Amniotic epithelial cell (primary cell): ENCODE data around the gene HERC6.
"Not testable (repeated sequence)": the region's sequence is repeated elsewhere in the genome, so short reads cannot be mapped to it uniquely, and the experiment has no call there.

Experiments used
- DNase-seq: peaks from one replicate; pipeline ENCODE4 v3.0.0-alpha.2; 2010; ENCODE audit warnings: low read depth

The HERC6 gene

DNA sequence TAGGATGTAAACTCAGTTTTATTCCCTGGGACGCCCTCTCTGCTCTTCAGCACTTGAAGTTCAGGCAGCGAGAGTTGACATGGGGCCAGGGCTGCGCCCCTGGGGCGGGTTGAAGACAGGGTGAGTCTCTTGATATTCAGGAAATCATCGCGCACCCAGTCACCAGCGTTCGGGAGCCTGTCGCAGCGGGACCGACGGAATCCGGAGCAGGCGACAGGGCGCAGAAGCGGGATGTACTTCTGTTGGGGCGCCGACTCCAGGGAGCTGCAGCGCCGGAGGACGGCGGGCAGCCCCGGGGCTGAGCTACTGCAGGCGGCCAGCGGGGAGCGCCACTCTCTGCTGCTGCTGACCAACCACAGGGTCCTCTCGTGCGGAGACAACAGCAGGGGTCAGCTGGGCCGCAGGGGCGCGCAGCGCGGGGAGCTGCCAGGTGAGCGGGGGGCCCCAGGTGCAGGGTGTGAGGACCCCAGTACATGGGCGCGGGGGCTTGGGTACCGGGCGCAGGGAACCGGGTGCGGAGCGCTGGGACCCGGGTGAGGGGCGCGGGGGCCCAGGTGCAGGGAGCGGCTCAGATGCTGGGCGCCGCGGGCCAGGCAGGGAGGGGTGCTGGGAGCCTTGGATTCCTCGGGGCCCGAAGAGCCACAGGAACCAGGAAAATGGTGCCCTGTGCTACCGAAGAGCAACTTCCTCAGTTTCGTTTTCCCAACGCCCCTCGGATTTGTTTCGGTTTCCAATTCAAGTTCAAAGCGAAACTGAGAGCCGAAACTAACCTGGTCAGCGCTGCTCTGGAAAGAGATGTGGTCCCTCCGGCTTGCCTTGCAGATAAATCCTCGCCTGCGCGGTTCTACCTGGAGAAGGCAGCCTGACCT lies at the start of gene HERC6:
Gene HERC6 (plus strand): TSS at position 162 of the 869 bp plus-strand sequence. CDS start 70 bp downstream, at position 232.
- DNase-seq, result peak; percentile 85

DNA sequence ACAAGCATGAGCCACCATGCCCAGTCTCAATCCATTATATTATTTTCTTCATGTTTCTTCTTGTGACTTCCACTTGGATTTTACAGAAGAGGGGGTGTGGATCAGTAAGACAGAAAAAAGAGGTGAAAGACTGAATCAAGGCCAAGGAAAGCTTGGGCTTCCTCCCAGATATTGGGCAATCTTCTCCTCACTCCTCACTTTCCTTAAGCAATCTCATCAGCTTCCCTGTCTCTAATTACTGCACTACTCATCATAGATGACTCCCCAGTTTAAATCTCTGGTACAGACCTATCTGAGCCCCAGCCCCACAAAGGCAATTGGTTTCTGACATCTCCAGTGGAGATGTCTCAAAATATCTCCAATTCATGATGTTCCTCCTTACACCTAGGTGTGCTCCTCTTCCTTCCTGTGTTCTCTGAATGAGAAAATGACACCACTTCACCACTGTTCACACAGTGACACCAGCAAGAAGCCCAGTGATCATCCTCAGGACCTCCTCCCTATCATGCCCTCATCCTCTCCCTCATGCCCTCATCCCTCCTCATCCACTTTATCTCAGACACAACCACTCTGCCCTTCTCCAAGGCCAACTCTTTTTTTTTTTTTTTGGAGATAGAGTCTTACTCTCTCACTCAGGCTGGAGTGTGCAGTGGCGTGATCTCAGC lies 44.8 kb upstream of the HERC6 start:
- DNase-seq, result peak; percentile 92

DNA sequence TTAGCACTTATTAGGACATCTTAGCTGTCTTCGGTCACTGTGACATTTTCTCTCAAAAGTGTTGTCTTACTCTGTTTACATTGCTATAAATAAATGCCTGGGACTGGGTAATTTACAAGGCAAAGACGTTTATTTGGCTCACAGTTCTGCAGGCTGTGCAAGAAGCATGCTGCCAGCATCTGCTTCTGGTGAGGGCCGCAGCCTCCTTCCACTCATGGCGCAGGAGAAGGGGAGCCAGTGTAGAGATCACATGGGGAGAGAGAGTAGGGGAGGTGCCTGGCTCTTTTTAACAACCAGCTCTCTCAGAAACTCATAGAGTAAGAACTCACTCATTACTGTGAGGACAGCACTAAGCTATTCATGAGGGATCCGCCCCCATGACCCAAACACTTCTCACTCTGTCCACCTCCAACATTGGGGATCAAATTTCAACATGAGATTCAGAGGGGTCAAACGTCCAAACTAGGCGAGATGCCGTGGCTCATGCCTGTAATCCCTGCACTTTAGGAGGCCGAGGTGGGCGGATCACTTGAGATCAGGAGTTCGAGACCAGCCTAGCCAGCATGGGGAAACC lies 43.5 kb upstream of the HERC6 start:
- DNase-seq, result peak; percentile 31

DNA sequence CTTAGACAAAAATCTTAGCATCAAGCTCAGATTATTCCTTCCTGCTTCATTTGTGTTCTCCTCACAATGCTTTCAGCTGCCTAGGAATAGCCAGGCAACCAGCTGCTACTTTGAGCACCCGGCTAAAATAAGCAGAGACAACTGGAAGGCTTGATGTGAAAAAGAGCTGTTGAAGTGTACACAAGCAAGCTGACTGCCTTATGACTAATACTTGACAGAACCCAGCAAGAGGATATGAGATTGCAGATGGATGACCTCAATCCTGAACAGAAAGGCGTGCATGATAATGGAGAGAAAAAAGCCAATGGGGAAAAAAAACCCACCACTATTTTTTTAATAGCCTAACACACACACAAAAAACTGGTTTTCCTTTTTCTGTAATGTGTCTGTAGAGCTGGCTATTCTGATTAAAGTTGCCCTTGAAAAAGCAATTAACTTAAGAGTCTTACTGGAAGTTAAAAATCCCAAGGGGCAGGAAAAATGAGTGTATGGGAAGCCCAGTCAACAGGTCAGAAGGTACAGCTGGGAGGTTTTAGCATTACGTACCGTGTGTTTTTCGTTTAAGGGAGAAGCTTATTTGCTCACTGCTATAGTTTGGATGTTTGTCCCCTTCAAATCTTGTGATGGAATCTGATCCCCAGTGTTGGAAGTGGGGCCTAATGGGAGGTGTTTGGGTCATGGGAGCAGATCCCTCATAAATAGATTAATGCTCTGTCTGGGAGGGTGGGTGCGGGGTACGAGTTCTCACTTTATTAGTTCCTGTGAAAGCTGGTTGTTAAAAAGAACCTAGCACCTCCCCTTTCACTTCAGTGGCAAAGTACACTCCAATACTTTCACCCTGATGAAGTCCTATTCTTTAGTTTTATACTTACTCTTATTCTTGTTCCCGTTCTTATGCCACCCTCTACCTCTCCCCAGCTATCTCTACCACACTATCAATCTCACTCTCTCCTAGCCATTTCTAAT lies 37.1 kb upstream of the HERC6 start:
- DNase-seq, result peak; percentile 95

DNA sequence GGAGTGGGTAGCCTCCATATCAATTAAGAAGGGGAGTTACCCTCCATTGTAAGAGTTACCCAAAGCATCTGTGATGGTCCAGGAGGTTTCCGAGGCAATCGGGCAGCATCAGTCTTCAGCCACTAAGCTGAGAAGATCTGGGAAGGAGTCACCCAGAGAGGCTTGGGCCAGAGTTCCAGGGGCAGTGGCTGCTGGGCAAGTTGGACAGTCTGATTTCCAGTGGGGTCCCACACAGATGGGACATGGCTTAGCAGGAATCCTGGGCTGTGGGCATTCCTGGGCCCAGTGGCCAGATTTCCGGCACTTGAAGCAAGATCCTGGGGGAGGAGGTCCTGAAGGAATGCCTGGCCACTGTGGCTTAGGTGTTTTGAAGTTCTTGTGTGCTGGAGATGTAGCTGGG lies 31.8 kb upstream of the HERC6 start:
- DNase-seq, result not testable (repeated sequence)

DNA sequence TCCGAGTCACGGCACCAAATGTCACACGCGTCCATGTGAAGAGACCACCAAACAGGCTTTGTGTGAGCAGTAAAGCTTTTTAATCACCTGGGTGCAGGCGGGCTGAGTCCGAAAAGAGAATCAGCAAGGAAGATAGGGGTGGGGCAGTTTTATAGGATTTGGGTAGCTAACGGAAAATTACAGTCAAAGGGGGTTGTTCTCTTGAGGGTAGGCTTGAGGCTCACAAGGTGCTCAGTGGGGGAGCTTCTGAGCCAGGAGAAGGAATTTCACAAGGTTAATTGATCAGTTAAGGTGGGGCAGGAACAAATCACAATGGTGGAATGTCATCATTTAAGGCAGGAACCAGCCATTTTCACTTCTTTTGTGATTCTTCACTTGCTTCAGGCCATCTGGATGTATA lies 29.9 kb upstream of the HERC6 start:
- not testable (repeated sequence) for DNase-seq

DNA sequence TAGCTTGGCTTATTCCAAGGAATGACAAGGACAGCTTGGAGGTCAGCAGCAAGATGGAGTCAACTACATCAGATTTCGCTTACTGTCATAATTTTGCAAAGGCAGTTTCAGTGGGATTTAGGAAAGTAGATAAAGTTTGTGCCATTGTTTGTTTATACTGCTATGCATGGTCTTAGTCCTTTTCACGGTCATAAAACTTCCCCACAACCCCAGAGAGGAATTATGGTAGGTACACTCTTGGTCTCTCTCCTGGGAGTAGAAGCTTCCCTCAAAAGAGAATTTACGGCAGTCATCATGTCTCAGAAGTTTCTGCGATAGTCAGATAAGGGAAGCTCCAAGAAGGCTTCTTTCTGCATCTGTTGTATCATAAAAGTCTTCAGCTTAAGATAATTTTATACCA lies 27.9 kb upstream of the HERC6 start:
- no peak for DNase-seq

DNA sequence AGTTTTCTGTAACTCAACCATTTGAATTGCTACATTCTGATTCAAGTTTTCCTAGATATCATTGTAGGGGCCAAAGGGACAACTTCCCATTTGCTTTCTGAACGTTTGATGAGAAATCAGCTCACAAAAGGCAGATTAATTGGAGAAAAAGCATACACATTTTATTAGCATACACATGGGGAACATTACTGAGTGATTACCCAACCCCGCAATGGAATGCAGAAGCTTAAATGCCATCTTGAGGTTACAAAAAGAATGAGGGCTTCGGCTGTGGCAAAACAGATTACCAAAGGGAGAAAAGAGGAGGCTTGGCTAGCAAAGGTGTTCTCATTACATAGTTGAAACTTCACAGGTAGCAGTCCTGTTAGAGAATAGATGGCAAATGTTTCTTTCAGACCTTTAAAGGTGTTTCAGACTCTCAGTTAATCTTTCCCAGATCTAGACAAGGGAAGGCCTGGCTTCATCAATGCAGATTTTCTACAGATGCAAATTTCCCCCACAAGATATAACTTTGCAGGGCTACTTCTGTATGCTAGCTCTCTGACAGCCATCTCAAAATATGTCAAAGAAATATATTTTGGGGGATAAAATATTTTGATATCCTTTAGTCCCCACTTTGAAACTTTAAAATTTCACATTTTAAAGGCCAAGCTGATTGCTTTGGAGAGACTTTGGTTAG lies 26.5 kb upstream of the HERC6 start:
- DNase-seq, result peak; percentile 86

DNA sequence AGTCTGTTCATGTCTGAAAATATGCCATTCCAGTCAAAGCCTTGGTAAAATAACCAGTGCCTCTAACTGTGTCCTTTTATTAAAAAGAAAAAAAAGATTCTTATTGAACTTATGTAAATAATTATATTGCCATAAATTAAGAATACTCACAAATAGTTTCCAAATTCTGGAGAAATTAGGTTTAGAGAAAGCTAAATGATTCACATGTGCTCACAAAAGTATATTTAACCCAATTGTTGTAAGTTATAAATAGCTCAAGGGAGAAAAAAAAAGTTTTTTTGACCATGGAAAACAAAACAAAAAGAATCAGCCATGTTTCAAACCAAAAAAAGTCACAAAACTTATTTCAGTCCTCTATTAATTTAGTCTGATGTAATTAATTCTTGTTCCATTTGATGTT lies 25.3 kb upstream of the HERC6 start:
- DNase-seq, result no peak

DNA sequence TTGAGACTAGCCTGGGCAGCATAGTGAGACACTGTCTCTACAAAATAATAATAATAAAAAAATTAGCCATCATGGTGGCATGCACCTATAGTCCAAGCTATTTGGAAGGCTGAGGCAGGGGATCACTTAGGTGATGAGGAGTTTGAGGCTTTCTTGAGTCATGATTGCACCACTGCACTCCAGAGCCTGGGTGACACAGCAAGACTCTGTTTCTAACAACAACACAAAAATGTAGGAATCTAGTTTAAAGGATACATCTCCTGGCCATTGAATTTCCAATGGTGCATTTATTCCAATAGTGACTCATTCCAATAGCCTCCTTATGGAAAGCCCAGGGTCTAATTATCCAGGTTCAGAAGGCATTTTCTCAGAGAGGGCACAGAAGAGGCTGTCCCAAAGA lies 21.9 kb upstream of the HERC6 start:
- peak; percentile 20 for DNase-seq

DNA sequence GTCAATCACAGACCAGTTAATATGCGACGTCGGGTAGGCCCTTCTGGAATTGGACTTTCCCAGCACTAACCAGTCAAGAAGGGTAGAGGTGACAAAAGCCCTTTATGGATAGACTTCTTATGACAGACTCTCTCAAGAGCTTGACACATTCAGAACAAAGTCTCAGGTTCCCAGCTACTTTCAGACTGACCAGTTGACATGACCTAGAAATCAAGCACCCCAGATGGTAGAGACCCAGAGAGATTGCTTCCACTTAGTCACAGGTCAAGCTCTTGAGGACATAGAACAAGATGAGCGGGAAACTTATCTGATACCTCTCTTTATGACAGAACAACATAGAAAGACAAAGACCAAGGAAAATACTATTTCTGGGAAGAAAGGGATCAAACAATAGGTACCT lies 21.4 kb upstream of the HERC6 start:
- DNase-seq, result no peak

DNA sequence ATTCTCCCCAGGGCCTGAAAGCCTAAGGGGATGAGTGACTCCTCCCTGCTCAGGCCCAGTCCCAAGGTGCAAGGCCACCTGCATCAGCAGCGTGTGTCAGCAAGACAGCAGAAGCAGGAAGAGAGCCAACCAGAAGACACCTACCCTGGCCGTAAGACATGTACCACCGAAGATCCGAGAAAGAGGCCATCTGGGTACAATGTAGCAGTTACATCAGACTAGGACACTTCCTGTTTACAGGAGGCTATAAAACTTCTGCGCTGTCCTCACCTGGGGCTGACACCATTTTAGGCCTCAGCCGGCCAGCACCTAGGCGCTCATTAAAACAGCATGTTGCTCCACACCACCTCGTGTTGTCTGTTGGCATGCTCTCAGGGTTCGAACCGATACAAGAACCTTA lies 19.1 kb upstream of the HERC6 start:
- DNase-seq, result no peak

DNA sequence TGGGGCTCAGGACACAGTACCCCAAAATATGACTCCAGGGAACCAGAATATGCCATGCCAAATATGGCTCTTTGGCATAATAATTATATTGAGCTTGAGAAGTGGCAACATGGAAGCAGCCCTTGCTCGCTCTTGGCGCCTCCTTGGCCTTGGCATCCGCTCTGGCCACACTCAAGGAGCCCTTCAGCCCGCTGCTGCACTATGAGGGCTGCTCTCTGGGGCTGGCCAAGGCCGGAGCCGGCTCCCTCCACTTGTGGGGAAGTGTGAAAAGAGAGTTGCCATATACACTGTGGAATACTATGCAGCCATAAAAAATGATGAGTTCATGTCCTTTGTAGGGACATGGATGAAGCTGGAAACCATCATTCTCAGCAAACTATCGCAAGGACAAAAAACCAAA lies 18.4 kb upstream of the HERC6 start:
- no peak for DNase-seq

DNA sequence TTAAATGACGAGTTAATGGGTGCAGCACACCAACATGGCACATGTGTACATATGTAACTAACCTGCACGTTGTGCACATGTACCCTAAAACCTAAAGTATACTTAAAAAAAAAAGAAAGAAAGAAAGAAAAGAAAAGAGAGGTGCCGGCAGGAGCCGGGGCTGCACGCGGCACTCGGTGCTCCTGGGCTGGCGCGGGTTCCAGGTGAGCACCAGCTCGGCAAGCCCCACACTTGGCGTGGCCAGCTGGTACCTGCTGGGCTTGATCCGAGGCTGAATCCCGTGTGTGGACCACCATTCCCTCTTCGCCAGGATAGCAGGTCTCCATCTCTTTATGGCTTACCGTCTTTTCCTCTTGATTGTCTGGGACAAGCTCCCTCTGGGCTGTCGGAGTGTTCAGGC lies 17.9 kb upstream of the HERC6 start:
- no peak for DNase-seq

DNA sequence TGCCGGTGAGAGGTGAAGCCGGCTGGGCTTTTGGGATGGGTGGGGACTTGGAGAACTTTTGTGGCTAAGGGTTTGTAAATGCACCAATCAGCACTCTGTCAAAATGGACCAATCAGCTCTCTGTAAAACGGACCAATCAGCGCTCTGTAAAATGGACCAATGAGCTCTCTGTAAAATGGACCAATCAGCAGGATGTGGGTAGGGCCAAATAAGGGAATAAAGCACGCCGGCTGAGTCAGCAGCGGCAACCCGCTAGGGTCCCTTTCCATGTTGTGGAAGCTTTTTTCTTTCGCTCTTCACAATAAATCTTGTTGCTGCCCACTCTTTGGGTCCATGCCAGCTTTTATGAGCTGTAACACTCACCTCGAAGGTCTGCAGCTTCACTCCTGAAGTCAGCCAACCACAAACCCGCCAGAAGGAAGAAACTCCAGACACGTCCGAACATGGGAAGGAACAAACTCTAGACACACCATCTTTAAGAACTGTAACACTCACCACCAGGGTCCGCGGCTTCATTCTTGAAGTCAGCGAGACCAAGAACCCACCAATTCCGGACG lies 17.4 kb upstream of the HERC6 start:
- DNase-seq, result peak; percentile 14

DNA sequence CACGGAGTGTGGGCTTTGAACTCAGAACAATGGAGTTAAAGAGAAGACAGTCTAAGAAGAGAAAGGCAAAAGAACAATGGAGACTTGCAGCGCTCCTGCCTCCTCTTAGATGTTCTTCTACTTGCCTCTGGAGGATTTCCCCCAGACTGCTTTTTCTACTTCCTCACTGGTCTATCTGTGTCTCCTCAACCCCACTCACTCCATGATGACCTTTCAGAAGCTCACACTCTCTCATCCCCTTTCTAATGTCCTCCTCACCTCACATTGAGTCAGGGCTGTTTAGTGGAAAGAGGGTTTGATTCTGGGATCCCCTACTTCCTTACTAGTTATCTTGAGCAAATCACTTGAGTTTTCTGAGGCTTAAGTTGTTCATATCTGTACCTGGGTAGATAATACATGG lies 12.2 kb upstream of the HERC6 start:
- no peak for DNase-seq

DNA sequence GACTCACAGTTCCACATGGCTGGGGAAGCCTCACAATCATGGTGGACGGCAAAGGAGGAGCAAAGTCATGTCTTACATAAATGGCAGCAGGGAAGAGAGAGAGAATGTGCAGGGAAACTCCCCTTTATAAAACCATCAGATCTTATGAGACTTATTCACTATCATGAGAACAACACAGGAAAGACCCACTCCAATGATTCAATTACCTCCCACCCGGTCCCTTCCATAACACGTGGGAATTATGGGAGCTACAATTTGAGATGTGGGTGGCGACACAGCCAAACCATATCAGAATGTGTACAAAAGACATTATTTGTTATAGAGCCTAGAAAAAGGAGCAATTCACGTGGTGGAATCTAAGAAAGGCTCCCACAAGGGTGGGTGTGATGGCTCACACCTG lies 10.8 kb upstream of the HERC6 start:
- DNase-seq, result no peak

DNA sequence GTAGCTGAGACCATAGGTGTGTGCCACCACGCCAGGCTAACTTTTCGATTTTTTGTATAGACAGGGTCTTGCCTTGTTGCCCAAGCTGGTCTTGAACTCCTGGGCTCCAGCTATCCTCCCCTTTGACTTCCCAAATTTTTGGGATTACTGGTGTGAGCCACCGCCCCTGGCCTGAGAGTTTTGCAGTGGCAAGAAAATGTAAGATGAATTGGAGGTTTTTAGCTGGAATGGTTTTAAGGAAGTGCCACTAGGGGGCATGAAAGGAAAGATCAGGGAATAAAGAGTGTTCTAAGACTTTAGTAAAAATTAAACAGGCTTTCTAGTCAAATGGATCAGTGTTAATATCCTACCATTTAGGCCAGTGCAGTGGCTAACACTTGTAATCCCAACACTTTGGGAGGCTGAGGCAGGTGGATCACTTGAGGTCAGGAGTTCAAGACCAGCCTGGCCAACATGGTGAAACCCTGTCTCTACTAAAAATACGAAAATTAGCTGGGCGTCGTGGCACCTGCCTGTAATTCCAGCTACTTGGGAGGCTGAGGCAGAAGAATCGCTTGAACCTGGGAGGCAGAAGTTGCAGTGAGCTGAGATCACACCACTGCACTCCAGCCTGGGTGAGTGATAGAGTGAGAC lies 9.4 kb upstream of the HERC6 start:
- DNase-seq, result peak; percentile 49

DNA sequence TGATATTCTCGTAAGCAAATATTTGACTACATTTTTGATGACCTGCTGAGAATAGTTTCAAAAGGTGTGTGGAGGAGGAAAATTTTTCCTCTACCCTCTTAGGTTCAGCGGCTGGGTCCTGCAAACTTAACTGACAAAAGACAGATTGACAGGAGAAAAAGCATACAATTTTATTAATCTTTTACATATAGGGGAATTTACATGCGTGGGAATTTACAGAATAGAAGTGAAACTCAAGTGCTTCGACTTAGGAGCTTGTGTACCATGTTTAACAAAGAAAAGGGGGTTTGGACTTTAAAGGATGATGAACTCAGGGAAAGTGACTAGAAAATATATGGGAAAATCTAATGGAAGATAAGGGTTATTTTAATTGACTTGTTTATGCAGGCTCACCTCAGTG lies 2.5 kb downstream of the HERC6 start:
- DNase-seq, result no peak

DNA sequence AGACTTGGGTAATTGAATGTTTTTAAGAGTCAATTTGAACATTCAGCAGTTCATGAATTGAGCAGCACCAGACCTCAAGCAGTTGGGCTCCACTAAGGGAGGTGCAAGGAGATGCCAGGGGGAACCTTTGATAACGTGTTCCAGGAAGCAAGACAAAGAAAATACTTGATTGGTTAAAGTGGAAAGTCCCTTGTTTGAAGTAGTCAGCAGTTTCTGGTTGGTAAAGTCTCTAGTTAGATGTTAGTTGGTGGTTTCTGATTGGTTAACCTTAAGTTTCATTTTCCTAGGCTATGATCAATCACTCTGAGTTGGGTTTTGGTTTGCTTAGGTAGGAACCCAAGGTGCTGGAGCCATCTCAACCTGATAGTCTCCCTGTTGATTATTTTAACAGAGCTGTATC lies 4.0 kb downstream of the HERC6 start:
- DNase-seq, result peak; percentile 7

DNA sequence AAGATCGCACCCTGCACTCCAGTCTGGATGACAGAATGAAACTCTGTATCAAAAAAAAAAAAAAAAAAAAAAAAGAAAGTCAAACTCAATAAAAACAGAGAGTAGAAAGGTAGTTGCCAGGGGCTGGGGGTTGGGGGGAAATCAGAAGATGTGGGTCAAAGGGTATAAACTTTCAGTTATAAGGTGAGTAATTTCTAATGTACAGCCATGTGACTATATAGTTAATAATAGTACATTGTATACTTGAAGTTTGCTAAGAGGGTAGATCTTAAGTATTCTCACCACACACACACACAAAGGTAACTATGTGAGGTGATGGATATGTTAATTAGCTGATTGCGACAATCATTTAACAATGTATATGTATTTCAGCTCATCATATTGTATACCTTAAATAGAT lies 11.5 kb downstream of the HERC6 start:
- no peak for DNase-seq
